ENCODE measurements around the gene NFU1. TPM values are rescaled to one million over a fixed set of nuclear protein-coding genes. Genes with fewer than 3 reads are reported as not detected.

The NFU1 gene
- total RNA-seq, 1 experiment from 2014 or later = 38.2 TPM

DNA sequence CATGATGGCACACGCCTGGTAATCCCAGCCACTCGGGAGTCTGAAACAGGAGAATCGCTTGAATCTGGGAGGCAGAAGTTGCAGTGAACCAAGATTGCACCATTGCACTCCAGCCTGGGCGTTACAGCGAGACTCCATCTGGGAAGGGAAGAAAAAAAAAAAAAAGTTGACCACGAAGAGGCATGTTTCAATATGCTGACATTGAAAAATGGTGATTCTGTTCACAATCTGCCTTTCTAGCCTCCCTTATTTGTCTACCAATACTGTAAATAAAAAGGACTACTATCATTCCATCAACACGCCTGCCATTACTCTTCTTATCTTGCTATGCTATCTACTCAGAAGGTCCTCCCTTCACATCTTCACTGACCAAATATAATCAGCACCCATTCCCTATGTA is 68.6 kb downstream of the NFU1 start:
- Histone ChIP-seq H3K9ac (ENCODE audit: low read length) (no peak overlapping the region), H4K20me1 (ENCODE audit: insufficient read depth) (no peaks in the 10 kb centered on the region), H3K36me3 (ENCODE audit: control insufficient read depth in 1 of 2, insufficient read depth in 2 of 2, low read length in 2 of 2) (peaks cover 10 to 28% of the 10 kb centered on the region in 2 experiments; a peak in 3 of 4 replicates), H2AFZ (ENCODE audit: low read depth, low read length, poor library complexity, severe bottlenecking) (no peak overlapping the region), H3K4me3 (replicated peaks in 1 of 2; ENCODE audit: low read depth in 1 of 2, low read length in 2 of 2) (no peak overlapping the region), H3K4me1 (ENCODE audit: control insufficient read depth in 1 of 2, insufficient read depth in 2 of 2, low read length in 2 of 2) (no peaks in the 10 kb centered on the region), H3K79me2 (ENCODE audit: insufficient read depth, low read length) (no peaks in the 10 kb centered on the region), H3K9me3 (ENCODE audit: control insufficient read depth in 1 of 2, insufficient read depth in 1 of 2, low read depth in 1 of 2, low read length in 2 of 2) (no peaks in the 10 kb centered on the region), H3K27me3 (ENCODE audit: insufficient read depth, low read length) (no peaks in the 10 kb centered on the region), H3K9me2 (ENCODE audit: insufficient read depth) (no peaks in the 10 kb centered on the region), H3K4me2 (ENCODE audit: low read length) (no peak overlapping the region), H3K27ac (ENCODE audit: low read depth, low read length) (no peak overlapping the region)
- no TSS peak for BruUV-seq (replicated peaks)
- RAD21 ChIA-PET (ENCODE audit: low non-redundant PET in 1 of 2, low total read pairs in 2 of 2, uncharacterized antibody in 2 of 2, unreplicated experiment in 2 of 2) = no interaction called here
- intact Hi-C loops (cut with micrococcal nuclease) = no loop called here
- CTCF ChIA-PET = no interaction called here
- no peak for TF ChIP-seq ZBTB33 (IDR thresholded peaks at IDR 0.05; ENCODE audit: extremely low read depth, insufficient replicate concordance, low read length)
- TF ChIP-seq JUND (IDR thresholded peaks at IDR 0.05) = no peak
- TF ChIP-seq YY1 (IDR thresholded peaks at IDR 0.05; ENCODE audit: extremely low read depth, insufficient replicate concordance, low read depth, low read length) = no peak
- TF ChIP-seq, protein P1, sequence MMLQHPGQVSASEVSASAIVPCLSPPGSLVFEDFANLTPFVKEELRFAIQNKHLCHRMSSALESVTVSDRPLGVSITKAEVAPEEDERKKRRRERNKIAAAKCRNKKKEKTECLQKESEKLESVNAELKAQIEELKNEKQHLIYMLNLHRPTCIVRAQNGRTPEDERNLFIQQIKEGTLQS (IDR thresholded peaks at IDR 0.05) = no peak
- no peak for TF ChIP-seq EGR1 (IDR thresholded peaks at IDR 0.05; ENCODE audit: low read depth)
- TF ChIP-seq SIN3A (IDR thresholded peaks at IDR 0.05; ENCODE audit: low read depth) = no peak
- TF ChIP-seq, protein P2, sequence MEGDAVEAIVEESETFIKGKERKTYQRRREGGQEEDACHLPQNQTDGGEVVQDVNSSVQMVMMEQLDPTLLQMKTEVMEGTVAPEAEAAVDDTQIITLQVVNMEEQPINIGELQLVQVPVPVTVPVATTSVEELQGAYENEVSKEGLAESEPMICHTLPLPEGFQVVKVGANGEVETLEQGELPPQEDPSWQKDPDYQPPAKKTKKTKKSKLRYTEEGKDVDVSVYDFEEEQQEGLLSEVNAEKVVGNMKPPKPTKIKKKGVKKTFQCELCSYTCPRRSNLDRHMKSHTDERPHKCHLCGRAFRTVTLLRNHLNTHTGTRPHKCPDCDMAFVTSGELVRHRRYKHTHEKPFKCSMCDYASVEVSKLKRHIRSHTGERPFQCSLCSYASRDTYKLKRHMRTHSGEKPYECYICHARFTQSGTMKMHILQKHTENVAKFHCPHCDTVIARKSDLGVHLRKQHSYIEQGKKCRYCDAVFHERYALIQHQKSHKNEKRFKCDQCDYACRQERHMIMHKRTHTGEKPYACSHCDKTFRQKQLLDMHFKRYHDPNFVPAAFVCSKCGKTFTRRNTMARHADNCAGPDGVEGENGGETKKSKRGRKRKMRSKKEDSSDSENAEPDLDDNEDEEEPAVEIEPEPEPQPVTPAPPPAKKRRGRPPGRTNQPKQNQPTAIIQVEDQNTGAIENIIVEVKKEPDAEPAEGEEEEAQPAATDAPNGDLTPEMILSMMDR (IDR thresholded peaks at IDR 0.05 in 2 of 3, conservative IDR thresholded peaks at IDR 0.05 in 1 of 3; ENCODE audit: borderline replicate concordance in 1 of 3, insufficient read depth in 1 of 3, low read depth in 2 of 3, low read length in 2 of 3) = no peak
- TF ChIP-seq POLR2A (IDR thresholded peaks at IDR 0.05; ENCODE audit: borderline replicate concordance, extremely low read depth, insufficient read depth, insufficient read length) = no peak
- no peak for TF ChIP-seq EZH2phosphoT487 (IDR thresholded peaks at IDR 0.05; ENCODE audit: borderline replicate concordance)
- no peak for TF ChIP-seq EZH2 (IDR thresholded peaks at IDR 0.05)
- no peak for TF ChIP-seq FOSL1 (IDR thresholded peaks at IDR 0.05; ENCODE audit: low read depth)
- TF ChIP-seq, protein P3, sequence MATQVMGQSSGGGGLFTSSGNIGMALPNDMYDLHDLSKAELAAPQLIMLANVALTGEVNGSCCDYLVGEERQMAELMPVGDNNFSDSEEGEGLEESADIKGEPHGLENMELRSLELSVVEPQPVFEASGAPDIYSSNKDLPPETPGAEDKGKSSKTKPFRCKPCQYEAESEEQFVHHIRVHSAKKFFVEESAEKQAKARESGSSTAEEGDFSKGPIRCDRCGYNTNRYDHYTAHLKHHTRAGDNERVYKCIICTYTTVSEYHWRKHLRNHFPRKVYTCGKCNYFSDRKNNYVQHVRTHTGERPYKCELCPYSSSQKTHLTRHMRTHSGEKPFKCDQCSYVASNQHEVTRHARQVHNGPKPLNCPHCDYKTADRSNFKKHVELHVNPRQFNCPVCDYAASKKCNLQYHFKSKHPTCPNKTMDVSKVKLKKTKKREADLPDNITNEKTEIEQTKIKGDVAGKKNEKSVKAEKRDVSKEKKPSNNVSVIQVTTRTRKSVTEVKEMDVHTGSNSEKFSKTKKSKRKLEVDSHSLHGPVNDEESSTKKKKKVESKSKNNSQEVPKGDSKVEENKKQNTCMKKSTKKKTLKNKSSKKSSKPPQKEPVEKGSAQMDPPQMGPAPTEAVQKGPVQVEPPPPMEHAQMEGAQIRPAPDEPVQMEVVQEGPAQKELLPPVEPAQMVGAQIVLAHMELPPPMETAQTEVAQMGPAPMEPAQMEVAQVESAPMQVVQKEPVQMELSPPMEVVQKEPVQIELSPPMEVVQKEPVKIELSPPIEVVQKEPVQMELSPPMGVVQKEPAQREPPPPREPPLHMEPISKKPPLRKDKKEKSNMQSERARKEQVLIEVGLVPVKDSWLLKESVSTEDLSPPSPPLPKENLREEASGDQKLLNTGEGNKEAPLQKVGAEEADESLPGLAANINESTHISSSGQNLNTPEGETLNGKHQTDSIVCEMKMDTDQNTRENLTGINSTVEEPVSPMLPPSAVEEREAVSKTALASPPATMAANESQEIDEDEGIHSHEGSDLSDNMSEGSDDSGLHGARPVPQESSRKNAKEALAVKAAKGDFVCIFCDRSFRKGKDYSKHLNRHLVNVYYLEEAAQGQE (IDR thresholded peaks at IDR 0.05; ENCODE audit: low read depth) = no peak
- TF ChIP-seq POLR2AphosphoS5 (IDR thresholded peaks at IDR 0.05; ENCODE audit: low read depth, low read length) = no peak
- no peak for DNase-seq (ENCODE audit: low read depth, low spot score)
- no peak for ATAC-seq
- POLR2A ChIA-PET = no interaction called here
